KMS-11 (cell line): ENCODE results near the gene CACNG1.

Experiments
- H2AFZ ChIP-seq: fragments of 200-600 bp; sonication (generic); 2 replicates; pipeline ENCODE4 v1.6.1; 2016; ENCODE audit warnings: antibody characterized with exemption, mixed run types, low read depth
- H3K27ac ChIP-seq: fragments of 200-600 bp; sonication (generic); 2 replicates; pipeline ENCODE4 v1.6.1; 2016; ENCODE audit warnings: mild to moderate bottlenecking, mixed run types
- H3K27me3 ChIP-seq: fragments of 200-600 bp; sonication (generic); 2 replicates; pipeline ENCODE4 v1.6.1; 2017; ENCODE audit warnings: mild to moderate bottlenecking, low read depth, mixed run types, moderate library complexity; ENCODE audit not compliant: insufficient read depth
- H3K36me3 ChIP-seq: fragments of 200-600 bp; sonication (generic); 2 replicates; pipeline ENCODE4 v1.6.1; 2017; ENCODE audit warnings: mild to moderate bottlenecking, mixed run types; ENCODE audit not compliant: insufficient read depth
- H3K4me1 ChIP-seq: fragments of 200-600 bp; sonication (generic); 2 replicates; pipeline ENCODE4 v1.6.1; 2016; ENCODE audit warnings: mild to moderate bottlenecking, low read depth, mixed run types; ENCODE audit not compliant: poor library complexity, severe bottlenecking
- H3K4me2 ChIP-seq: fragments of 200-600 bp; sonication (generic); 2 replicates; pipeline ENCODE4 v1.7.0; 2016; ENCODE audit warnings: mild to moderate bottlenecking, mixed run types
- H3K4me3 ChIP-seq: fragments of 200-600 bp; sonication (generic); IDR thresholded peaks from 2 replicates; pipeline ENCODE4 v1.6.1; 2017; ENCODE audit warnings: low read depth, low read length, mixed read lengths; ENCODE audit not compliant: insufficient read depth
- H3K79me2 ChIP-seq: fragments of 200-600 bp; sonication (generic); 2 replicates; pipeline ENCODE4 v1.6.1; 2016; ENCODE audit warnings: low read depth, mixed run types; ENCODE audit not compliant: insufficient read depth
- H3K9ac ChIP-seq: fragments of 200-600 bp; sonication (generic); 2 replicates; pipeline ENCODE4 v1.6.1; 2016; ENCODE audit warnings: mild to moderate bottlenecking, mixed run types
- H4K20me1 ChIP-seq: fragments of 200-600 bp; sonication (generic); 2 replicates; pipeline ENCODE4 v1.6.1; 2016; ENCODE audit warnings: mild to moderate bottlenecking, mixed run types; ENCODE audit not compliant: insufficient read depth
- TF ChIP-seq, protein P1 (sequence below): fragments of 200-600 bp; sonication (generic); conservative IDR thresholded peaks from 2 replicates; pipeline ENCODE4 v1.6.1; 2017; ENCODE audit warnings: low read depth, mild to moderate bottlenecking, antibody characterized with exemption, low read length, moderate library complexity, mixed read lengths

The CACNG1 gene

DNA sequence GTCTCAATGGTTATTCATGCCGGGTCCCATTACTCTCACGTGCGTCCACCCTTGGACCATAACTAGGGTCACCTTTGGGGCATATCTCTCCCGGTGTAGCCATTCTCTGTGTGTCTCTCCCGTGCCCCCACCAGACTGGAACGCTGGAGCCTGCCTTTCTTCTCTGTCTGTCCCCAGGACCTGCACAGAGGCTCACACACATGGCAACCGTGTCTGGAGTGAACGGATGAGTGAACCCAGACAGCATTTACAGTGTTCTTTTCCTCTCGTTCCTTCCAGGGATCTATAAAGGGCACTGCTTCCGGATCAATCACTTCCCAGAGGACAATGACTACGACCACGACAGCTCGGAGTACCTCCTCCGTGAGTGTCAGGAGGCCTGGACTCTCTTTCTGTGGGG lies 26.4 kb upstream of the CACNG1 start:
- TF ChIP-seq, protein P1, sequence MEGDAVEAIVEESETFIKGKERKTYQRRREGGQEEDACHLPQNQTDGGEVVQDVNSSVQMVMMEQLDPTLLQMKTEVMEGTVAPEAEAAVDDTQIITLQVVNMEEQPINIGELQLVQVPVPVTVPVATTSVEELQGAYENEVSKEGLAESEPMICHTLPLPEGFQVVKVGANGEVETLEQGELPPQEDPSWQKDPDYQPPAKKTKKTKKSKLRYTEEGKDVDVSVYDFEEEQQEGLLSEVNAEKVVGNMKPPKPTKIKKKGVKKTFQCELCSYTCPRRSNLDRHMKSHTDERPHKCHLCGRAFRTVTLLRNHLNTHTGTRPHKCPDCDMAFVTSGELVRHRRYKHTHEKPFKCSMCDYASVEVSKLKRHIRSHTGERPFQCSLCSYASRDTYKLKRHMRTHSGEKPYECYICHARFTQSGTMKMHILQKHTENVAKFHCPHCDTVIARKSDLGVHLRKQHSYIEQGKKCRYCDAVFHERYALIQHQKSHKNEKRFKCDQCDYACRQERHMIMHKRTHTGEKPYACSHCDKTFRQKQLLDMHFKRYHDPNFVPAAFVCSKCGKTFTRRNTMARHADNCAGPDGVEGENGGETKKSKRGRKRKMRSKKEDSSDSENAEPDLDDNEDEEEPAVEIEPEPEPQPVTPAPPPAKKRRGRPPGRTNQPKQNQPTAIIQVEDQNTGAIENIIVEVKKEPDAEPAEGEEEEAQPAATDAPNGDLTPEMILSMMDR = no peak
- Histone ChIP-seq H3K4me1 (no peaks in the 10 kb centered on the region), H3K27me3 (no peaks in the 10 kb centered on the region), H3K4me3 (no peak overlapping the region), H3K4me2 (no peak overlapping the region), H3K79me2 (no peaks in the 10 kb centered on the region), H3K9ac (no peak overlapping the region), H4K20me1 (no peaks in the 10 kb centered on the region), H3K27ac (no peak overlapping the region), H3K36me3 (no peaks in the 10 kb centered on the region), H2AFZ (no peak overlapping the region)

DNA sequence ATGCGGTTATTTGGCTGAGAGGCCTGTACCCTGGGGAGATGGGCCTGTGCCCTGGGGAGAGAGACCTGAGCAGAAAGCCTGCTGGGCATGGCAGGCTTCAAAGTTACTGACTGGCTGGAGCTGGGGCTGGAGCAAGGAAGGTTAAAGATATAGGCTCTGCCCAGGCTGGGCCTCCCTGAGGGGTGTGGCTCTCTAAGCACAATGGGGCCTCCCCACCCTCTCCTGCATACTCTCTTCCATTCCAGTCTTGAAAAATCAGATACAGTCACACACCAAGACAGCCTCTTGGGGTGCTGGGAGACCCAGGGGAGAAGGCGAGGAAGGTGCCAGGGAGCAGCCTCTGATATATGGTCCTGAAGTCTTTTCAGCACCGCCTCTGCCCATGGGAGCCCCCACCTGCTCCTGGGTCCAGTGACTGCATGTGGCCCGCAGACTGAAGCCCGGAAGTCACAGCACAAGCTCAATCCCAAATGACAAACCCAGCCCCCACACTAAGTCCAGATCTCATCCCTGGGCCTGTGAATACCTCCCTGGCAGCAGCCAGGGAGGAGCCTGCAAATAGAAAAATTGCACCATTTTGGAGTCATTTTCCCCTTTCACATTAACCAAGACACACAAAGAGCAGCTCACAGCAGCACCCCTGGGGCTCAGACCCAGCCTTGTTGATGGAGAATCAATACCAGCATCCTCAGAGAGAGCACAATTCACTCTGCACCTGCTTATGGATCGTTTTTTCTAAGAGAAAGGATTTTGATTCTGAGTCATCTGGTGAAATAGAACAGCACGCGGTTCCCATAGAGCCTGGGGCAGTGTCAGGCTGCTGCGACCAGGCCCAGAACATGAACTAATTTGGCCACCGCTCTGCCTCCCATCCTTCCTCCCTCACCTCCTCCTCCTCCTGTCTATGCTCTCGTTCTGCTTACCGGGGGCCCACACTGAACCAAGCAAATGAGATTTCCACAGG lies 25.6 kb upstream of the CACNG1 start:
- Histone ChIP-seq H3K27ac (no peak overlapping the region), H2AFZ (no peak overlapping the region), H3K4me1 (no peaks in the 10 kb centered on the region), H3K4me3 (no peak overlapping the region), H3K4me2 (no peak overlapping the region), H4K20me1 (no peaks in the 10 kb centered on the region), H3K79me2 (no peaks in the 10 kb centered on the region), H3K36me3 (no peaks in the 10 kb centered on the region), H3K27me3 (no peaks in the 10 kb centered on the region), H3K9ac (no peak overlapping the region)
- TF ChIP-seq, protein P1 = no peak

DNA sequence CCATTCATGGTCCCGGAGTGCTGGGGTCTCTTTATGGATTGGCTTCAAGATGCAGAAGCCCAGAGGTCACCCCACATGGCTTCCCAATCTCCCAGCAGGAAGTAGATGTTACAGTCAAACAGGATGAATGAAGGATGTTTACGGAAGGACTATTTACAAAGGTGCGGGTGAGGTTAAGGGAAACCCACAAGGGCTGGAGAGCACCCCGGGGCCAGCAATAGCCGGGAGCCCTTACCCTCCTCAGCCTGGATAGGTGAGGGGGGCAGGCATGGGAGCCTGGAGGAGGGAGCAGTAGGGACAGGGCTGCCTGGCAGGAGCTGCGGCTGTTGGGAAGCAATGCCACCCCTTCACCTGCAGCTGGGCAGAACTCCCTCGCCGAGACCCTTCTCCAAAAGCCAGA lies 24.5 kb upstream of the CACNG1 start:
- Histone ChIP-seq H3K36me3 (no peaks in the 10 kb centered on the region), H3K27me3 (no peaks in the 10 kb centered on the region), H3K4me3 (no peak overlapping the region), H3K4me1 (no peaks in the 10 kb centered on the region), H3K79me2 (no peaks in the 10 kb centered on the region), H4K20me1 (no peaks in the 10 kb centered on the region), H3K27ac (no peak overlapping the region), H3K9ac (no peak overlapping the region), H2AFZ (no peak overlapping the region), H3K4me2 (no peak overlapping the region)
- TF ChIP-seq, protein P1 = no peak

DNA sequence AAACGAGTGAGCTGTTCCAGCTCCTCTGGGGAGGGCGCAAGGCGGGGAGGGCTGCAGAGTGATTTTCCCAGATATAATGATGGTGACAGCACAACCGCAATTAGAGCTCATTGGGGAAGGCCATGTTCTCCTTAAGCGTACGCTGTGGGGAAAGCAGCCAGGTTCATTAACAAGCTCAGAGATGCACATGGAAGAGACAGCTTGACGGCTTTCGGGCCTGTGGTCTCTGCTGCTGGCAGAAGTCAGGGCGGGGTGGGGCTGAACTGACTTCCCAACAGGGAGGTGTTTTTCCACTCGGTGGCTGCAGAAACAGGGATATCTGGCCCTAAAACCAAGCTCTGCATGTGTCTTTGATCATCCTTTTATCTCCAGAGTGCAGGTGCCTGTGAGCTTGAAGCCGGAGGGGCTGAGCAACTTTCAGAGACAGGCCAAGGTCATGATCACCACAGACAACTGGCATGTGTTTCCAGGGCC lies 24.0 kb upstream of the CACNG1 start:
- Histone ChIP-seq H3K79me2 (no peaks in the 10 kb centered on the region), H3K4me3 (no peak overlapping the region), H3K27ac (no peak overlapping the region), H4K20me1 (no peaks in the 10 kb centered on the region), H2AFZ (no peak overlapping the region), H3K36me3 (no peaks in the 10 kb centered on the region), H3K4me2 (no peak overlapping the region), H3K4me1 (no peaks in the 10 kb centered on the region), H3K27me3 (no peaks in the 10 kb centered on the region), H3K9ac (no peak overlapping the region)
- TF ChIP-seq, protein P1 = no peak
